HG03060 (cell line): Measurements from ENCODE around the gene DXO.

Experiments
- ATAC-seq: cut with Tn5 transposase; IDR thresholded peaks from one replicate; pipeline ENCODE4 v1.9.1; 2021; ENCODE audit warnings: low read depth, moderate number of reproducible peaks; ENCODE audit not compliant: unreplicated experiment

DXO gene

DNA sequence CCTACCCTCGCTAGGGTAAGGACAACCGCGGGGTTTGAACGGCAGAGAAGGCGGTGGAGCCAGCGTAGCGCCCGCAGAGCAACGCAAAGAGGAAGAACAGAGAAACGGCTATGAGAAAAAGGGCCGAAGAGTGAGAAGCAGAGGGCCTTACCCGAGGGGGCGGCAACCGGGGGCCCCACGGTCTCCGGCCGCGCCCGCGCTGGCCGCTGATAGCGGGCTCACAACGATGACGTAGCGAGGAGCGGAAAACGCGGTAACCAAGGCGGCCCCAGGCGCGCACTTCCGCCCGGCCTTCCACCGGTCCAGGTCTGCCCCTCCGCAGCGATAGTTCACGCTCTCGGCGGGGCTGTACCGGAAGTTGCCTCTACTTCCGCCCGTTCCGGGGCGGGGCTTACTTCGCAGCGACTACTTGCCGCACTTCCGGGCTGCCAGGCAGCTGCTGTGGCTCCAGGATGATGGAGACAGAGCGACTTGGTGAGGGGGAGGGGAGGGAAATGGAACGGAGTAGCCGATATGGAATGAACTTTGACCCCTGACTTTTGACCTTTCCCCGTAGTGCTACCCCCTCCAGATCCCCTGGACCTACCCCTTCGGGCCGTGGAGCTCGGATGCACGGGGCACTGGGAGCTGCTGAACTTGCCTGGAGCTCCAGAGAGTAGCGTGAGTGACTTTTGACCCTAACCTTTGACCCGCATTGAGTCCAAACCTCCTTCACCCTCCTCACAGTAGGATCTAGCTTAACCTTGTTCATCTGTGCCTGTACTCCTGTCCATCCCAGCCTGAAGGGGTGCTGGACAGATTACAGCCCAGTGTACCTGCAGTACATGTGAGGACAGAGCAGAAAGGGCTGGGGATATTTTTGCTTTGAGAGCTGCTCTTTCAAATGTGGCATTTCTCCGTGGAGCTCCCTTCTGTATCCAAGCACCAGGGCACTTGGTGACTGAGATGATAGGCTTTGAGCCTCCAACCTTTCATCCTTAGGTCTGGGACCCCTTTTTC is 12.9 kb downstream of the DXO start, which contains the start of the genes NELFE and SKIC2:
TSS of gene NELFE (minus strand) at position 231 of the 999 bp plus-strand sequence. CDS start 525 bp downstream, outside the sequence.
TSS of gene SKIC2 (plus strand) at position 435 of the 999 bp plus-strand sequence. CDS start at position 453, 18 bp downstream.
- peak; percentile 92 for ATAC-seq

DNA sequence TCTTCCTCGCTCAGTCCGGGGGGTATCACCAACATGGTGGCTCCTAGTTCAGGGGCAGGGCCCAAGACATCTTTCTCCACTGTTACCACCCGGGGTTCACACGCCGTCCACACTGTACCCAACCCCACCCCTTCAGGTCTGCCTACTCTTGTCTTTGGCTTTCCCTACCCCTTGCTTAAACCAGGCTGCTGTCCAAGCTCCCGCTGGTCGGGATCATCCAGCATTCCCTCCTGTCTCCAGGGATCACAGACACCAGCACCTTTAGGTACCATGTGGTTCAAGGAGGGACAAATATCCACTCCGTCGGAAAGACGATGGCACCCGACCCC is 13.6 kb downstream of the DXO start:
- ATAC-seq = no peak

DNA sequence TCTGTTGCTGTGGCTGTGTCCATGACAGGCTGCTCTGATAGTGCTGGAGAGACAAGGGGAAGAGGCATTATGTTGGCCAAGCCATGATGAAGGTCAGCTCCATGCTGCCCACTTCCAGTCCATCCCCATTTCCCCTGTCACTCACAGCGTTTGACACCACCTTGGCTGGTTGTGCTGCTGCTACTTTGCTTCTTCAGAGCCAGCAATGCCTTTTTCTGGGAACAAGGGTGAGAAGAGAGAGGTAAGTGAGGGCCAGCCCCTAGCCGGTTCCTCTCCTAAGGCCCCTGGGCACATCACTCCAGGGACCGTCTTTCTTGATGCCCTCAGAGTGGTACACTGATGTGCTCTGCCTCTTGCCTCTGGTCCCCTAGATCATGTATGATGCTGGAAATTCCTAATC is 15.1 kb downstream of the DXO start:
- no peak for ATAC-seq

DNA sequence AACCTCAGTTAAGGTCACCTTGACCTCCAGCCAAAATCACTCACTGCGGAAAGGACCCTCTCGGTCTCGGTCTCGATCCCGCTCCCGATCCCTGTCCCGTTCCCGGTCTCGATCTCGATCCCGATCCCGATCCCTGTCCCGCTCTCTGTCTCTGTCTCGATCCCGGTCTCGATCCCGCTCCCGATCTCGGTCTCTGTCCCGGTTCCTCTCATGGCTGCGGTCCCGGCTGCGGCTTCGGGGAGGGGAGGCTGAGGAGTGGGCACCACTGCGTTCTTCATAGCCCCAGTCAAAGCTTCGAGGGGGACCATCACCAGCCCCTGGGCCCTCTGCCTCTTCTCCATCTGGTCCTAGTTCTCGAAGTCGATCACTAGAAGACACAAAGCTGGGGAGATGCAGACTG is 17.4 kb downstream of the DXO start:
- no peak for ATAC-seq

DNA sequence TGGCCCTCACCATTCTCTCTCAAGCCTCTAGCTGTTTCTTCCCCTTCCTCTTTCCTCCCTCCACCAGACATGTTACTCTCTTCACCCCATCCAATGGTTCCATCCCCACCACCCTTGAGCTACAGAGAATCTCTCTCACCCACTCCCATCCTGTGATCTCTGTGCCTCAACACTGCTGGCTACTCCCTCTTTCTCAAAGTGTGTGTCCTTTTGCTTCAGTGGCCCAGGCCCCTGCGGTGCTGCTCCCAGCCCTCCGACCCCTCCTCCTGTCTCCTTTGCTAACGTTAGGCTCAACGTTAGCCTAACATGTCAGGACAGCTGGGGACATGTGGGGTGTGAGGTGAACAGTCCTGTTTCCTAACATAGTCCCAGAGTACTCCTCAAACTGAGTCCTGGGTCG is 19.0 kb downstream of the DXO start:
- no peak for ATAC-seq

DNA sequence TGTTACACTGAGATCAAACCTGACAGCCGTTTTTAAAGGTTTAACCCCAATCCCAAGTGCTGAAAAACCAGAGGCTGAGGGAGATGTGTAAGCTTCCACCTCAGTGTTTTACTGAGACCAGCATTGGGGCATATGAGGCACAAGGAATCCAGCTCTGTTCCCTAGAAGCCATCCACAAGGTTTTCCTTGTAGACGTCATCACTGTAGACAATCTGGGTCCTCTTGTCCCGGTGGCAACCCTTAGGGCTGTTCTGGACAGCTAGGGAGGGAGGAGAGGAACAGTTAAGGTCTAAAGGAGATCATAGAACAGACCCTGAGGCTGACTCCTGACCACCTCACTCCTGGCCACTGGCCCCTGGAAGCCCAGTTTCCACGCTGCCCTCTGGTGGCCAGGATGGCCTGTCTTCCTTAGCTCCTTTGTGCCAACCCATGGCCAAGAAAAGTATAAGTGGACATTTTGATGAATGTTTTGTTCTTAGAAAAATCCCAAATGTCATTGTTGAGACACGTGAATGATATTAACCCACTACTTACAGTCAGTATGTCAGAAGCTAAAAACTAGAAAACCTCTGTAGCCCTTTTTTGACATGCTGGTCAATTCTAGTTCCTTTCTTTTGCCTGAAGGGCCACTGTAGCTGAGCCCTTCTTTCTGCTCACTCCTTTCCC is 19.7 kb downstream of the DXO start:
- no peak for ATAC-seq

DNA sequence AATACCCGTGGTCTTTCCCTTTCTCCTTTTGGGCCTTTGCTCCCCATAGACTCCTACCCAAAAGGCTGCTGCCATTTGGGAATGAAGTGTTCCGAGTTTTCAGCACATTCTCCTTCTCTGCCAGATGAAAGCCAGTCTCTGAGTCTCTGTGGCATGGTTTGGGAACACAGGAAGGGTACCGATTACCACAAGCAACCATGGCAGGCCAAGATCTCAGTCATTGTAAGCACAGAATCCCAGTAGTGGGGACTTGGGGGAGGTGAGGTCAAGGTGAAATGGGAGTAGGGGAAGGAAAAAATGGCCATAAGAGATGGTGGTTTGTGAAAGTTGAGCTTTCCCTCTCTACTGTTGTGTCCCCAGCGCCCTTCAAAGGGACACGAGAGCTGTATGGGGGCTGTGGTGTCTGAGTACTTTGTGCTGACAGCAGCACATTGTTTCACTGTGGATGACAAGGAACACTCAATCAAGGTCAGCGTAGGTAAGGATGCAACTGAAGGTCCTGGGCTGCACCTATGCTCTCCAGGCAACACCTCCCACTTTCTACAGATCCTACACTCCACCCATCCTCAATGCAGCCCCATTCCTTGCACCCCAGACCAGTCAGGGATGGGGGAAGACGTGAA is 21.9 kb downstream of the DXO start:
- no peak for ATAC-seq

DNA sequence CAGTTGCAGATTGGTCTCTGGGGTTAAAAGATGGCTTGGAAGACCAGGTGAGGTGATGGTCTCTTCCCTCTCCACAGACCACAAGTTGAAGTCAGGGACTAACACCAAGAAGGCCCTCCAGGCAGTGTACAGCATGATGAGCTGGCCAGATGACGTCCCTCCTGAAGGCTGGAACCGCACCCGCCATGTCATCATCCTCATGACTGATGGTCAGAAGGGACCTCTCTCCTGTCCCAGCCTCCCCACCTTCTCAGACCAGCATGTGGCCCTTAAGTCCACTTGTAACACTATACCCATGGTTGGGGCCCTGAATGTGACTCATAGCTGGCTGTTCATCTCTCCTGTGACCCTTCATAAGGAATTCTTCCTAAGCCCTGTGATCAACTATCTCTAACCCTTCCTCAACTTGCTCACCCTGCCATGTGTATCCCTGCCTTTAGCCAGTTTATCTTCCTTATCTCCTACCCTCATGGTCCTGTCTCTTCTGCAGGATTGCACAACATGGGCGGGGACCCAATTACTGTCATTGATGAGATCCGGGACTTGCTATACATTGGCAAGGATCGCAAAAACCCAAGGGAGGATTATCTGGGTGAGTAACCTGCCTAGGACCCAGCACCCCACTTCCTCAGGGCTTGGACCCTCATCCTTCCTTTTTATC is 23.1 kb downstream of the DXO start:
- no peak for ATAC-seq

DNA sequence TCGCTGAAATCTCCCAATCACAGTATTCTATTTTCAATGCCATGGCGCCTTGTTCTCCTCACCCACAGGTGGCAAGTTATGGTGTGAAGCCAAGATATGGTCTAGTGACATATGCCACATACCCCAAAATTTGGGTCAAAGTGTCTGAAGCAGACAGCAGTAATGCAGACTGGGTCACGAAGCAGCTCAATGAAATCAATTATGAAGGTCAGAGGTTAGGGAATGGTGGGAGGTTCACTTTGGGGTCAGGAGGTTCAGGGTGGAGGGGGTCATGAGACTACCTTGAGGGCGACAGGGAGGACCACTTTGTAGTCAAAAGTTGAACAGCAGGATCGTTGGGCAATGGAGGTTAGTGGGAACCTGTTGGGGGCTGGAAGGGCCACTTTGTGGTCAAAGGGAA is 23.6 kb downstream of the DXO start:
- ATAC-seq = no peak

DNA sequence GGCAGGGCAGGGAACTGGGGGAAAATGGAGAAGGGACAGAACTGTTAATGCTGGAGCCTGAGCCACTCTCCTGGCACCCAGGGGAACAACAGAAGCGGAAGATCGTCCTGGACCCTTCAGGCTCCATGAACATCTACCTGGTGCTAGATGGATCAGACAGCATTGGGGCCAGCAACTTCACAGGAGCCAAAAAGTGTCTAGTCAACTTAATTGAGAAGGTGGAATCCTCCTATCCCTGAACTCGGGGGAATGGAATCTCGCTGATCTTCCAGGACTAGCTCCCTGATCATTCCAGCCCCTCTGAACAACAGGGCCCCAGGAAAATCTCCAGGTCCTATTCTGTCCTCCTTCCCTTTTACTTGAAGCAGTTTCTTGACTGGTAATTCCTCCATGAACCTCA is 24.1 kb downstream of the DXO start:
- no peak for ATAC-seq

DNA sequence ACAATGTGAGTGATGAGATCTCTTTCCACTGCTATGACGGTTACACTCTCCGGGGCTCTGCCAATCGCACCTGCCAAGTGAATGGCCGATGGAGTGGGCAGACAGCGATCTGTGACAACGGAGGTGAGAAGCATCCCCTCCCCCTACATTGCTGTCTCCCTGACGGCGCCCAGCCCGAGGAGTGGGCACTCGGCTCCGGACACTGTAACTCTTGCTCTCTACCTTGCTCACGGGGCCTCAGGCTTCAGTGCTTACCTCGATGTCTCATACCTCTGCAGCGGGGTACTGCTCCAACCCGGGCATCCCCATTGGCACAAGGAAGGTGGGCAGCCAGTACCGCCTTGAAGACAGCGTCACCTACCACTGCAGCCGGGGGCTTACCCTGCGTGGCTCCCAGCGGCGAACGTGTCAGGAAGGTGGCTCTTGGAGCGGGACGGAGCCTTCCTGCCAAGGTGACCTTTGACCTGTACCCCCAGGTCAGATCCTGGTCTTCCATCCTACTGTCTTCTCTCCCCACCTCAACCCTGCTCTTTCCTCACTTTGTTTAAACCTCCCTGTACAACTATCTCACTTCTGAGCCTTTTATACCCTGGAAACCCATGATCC is 24.8 kb downstream of the DXO start:
- ATAC-seq = no peak

DNA sequence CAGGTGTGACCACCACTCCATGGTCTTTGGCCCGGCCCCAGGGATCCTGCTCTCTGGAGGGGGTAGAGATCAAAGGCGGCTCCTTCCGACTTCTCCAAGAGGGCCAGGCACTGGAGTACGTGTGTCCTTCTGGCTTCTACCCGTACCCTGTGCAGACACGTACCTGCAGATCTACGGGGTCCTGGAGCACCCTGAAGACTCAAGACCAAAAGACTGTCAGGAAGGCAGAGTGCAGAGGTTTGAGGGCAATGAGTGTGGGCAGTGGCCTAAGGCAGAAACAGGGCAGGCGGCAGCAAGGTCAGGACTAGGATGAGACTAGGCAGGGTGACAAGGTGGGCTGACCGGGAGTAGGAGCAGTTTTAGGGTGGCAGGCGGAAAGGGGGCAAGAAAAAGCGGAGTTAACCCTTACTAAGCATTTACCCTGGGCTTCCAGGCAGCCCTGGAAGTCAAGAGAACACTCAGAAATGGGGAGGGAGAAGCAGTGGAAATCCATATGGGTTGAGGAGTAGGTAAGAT is 25.5 kb downstream of the DXO start:
- ATAC-seq = no peak

DNA sequence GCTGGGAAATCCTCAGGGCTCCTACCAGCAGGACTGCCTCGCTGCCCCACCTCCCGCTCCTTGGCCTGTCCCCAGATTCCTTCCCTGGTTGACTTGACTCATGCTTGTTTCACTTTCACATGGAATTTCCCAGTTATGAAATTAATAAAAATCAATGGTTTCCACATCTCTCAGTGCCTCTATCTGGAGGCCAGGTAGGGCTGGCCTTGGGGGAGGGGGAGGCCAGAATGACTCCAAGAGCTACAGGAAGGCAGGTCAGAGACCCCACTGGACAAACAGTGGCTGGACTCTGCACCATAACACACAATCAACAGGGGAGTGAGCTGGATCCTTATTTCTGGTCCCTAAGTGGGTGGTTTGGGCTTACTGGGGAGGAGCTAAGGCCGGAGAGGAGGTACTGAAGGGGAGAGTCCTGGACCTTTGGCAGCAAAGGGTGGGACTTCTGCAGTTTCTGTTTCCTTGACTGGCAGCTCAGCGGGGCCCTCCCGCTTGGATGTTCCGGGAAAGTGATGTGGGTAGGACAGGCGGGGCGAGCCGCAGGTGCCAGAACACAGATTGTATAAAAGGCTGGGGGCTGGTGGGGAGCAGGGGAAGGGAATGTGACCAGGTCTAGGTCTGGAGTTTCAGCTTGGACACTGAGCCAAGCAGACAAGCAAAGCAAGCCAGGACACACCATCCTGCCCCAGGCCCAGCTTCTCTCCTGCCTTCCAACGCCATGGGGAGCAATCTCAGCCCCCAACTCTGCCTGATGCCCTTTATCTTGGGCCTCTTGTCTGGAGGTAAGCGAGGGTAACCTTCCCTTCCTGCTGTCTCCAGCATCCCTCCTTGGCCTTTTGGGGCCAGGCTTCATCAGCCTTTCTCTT is 26.2 kb downstream of the DXO start, which contains the start of gene CFB:
TSS of gene CFB (plus strand) at position 589 of the 863 bp plus-strand sequence. CDS start at position 716, 127 bp downstream.
- ATAC-seq = no peak

DNA sequence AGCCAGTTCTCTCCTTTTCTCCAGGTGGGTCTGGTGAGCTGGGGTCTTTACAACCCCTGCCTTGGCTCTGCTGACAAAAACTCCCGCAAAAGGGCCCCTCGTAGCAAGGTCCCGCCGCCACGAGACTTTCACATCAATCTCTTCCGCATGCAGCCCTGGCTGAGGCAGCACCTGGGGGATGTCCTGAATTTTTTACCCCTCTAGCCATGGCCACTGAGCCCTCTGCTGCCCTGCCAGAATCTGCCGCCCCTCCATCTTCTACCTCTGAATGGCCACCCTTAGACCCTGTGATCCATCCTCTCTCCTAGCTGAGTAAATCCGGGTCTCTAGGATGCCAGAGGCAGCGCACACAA is 26.8 kb downstream of the DXO start:
- ATAC-seq = no peak

DNA sequence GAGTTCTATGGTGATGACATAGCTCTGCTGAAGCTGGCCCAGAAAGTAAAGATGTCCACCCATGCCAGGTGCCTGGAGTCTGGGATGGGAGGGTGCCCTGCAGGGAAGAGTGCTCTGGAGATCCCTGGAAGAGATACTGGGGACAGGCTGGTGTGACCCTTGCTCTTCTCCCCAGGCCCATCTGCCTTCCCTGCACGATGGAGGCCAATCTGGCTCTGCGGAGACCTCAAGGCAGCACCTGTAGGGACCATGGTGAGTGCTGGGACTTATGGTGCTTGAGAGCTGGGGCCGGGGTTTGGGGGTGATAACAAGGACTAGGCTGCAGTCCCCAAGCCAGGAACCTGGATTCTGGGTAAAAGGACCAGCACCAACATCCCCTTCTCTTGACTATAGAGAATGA is 28.2 kb downstream of the DXO start:
- no peak for ATAC-seq

DNA sequence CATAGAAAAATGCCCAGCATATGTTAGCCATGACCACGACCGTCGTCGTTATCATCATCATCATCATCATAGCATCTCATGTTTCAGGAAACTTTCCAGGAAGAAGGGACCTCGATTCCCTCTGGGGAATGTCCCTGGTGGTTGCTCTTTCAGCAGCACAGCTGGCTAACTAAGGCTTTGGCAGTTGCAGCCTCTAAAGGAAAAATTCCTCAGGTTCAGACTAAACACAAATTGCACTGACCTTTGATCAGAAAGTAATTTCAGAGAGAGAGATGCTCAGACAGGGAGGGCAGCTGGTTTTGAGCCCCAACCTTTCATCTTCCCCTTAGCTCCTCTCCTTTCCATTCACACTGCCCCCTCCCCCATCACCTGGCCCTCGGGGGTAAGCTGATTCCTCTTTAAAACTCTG is 31.7 kb downstream of the DXO start:
- ATAC-seq = no peak

DNA sequence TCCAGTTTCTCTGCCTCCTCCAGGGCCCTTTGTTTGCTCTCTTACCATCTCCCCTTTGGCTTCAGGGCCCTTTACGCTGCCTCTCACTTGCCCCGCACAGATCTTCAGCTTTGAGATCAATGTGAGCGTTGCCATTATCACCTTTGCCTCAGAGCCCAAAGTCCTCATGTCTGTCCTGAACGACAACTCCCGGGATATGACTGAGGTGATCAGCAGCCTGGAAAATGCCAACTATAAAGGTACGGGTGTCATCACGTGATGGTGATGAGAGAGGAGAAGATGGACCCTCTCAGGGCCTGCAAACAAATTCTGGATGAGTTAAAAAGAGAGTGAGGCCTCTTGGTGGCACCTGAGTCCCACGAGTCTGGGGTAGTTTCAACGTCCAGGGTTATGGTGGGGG is 36.1 kb downstream of the DXO start:
- no peak for ATAC-seq

DNA sequence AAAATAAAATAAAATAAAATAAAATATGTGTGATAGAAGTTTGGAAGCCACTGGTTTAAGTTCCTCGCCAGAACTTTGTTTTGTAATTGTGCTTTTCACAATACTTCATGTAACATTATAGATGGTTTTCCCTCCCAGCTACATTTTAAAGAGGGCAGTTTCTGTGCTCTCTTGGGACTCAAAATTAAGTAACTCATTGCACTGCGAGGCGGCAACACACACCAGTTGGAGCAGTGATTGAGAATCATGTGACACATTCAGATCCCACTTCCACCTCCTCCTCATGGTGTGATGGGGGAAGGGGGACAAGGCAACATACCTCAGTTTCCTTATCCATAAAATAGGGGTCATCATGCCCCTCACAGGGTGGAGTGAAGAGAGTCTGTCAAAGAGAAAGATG is 36.9 kb downstream of the DXO start:
- no peak for ATAC-seq

DNA sequence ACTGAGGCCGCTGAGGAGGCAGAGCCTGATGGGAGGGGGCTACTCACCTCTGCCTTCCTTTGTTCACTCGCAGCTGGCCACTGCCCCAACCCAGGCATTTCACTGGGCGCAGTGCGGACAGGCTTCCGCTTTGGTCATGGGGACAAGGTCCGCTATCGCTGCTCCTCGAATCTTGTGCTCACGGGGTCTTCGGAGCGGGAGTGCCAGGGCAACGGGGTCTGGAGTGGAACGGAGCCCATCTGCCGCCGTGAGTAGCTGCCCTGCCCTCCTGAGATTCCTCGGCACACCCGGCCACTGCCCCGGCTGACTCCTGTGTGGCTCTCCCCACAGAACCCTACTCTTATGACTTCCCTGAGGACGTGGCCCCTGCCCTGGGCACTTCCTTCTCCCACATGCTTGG is 38.4 kb downstream of the DXO start:
- no peak for ATAC-seq
